Nephron progenitor cell (in vitro differentiated cells): Measurements from ENCODE around the gene FAM151A.
A peak's percentile ranks its signal among the peaks of the same experiment; 100 is the strongest.

Experiments
- DNase-seq: peaks from one replicate; pipeline ENCODE4 v3.0.0; 2021
- H3K27ac Mint-ChIP-seq: 2 replicates; pipeline ENCODE4 v1.8.0; 2021; ENCODE audit warnings: mild to moderate bottlenecking, moderate library complexity, mixed read lengths
- H3K27me3 Mint-ChIP-seq: 2 replicates; pipeline ENCODE4 v1.8.0; 2021; ENCODE audit warnings: mild to moderate bottlenecking, low read depth, mixed read lengths; ENCODE audit not compliant: poor library complexity
- H3K36me3 Mint-ChIP-seq: 2 replicates; pipeline ENCODE4 v1.8.0; 2021; ENCODE audit warnings: low read depth, mixed read lengths
- H3K4me1 Mint-ChIP-seq: 2 replicates; pipeline ENCODE4 v1.8.0; 2021; ENCODE audit warnings: mixed read lengths
- H3K4me3 Mint-ChIP-seq: 2 replicates; pipeline ENCODE4 v1.8.0; 2021; ENCODE audit warnings: mild to moderate bottlenecking, moderate library complexity, mixed read lengths
- H3K9me3 Mint-ChIP-seq: 2 replicates; pipeline ENCODE4 v1.8.0; 2021; ENCODE audit warnings: mild to moderate bottlenecking, moderate library complexity, mixed read lengths
- CTCF ChIP-seq: fragments of 200-600 bp; sonication (generic); IDR thresholded peaks from 2 replicates; pipeline ENCODE4 v1.5.0; 2021; ENCODE audit warnings: antibody characterized with exemption

The FAM151A gene

GRCh38 chr1:54583307-54583686 lies 40.0 kb downstream of the FAM151A start:
- Mint-ChIP-seq H3K9me3 (no peaks in the 10 kb centered on the region), H3K36me3 (no peaks in the 10 kb centered on the region), H3K4me3 (no peak overlapping the region), H3K27me3 (no peaks in the 10 kb centered on the region), H3K27ac (no peak overlapping the region), H3K4me1 (peaks cover 46% of the 10 kb centered on the region)
- no peak for TF ChIP-seq CTCF
- no peak for DNase-seq

- H3K4me1 Mint-ChIP-seq = peaks cover 50% of the 10 kb centered on the region
- no peaks in the 10 kb centered on the region for H3K36me3 Mint-ChIP-seq
- H3K4me3 Mint-ChIP-seq = peak overlapping the region; percentile 36
- H3K27ac Mint-ChIP-seq = peak overlapping the region; percentile 56
- H3K27me3 Mint-ChIP-seq = no peaks in the 10 kb centered on the region
- H3K9me3 Mint-ChIP-seq = no peaks in the 10 kb centered on the region
- no peak for TF ChIP-seq CTCF
- DNase-seq = peak; percentile 73
Measured at GRCh38 chr1:54582566-54583306, 40.6 kb downstream of the FAM151A start.

GRCh38 chr1:54581621-54582035 lies 41.7 kb downstream of the FAM151A start:
- Mint-ChIP-seq H3K27ac (no peak overlapping the region), H3K4me1 (peaks cover 52% of the 10 kb centered on the region), H3K27me3 (no peaks in the 10 kb centered on the region), H3K4me3 (no peak overlapping the region), H3K36me3 (no peaks in the 10 kb centered on the region), H3K9me3 (no peaks in the 10 kb centered on the region)
- TF ChIP-seq CTCF = no peak
- DNase-seq = no peak

- Mint-ChIP-seq H3K4me1 (peaks cover 54% of the 10 kb centered on the region), H3K36me3 (no peaks in the 10 kb centered on the region), H3K4me3 (no peak overlapping the region), H3K9me3 (no peaks in the 10 kb centered on the region), H3K27me3 (no peaks in the 10 kb centered on the region), H3K27ac (peak overlapping the region; percentile 24)
- no peak for DNase-seq
- no peak for TF ChIP-seq CTCF
Measured at GRCh38 chr1:54580856-54581550, 42.3 kb downstream of the FAM151A start.

- Mint-ChIP-seq H3K4me3 (no peak overlapping the region), H3K27me3 (no peaks in the 10 kb centered on the region), H3K36me3 (no peaks in the 10 kb centered on the region), H3K27ac (no peak overlapping the region), H3K4me1 (peaks cover 71% of the 10 kb centered on the region), H3K9me3 (no peaks in the 10 kb centered on the region)
- no peak for TF ChIP-seq CTCF
- no peak for DNase-seq
Measured at GRCh38 chr1:54579337-54579781, 44.0 kb downstream of the FAM151A start.

- TF ChIP-seq CTCF = no peak
- Mint-ChIP-seq H3K27ac (no peak overlapping the region), H3K27me3 (no peaks in the 10 kb centered on the region), H3K4me1 (peaks cover 63% of the 10 kb centered on the region), H3K4me3 (no peak overlapping the region), H3K36me3 (no peaks in the 10 kb centered on the region), H3K9me3 (no peaks in the 10 kb centered on the region)
- DNase-seq = no peak
Measured at GRCh38 chr1:54577612-54578011, 45.7 kb downstream of the FAM151A start.
